AG04449 (cell line): ENCODE results near the gene DLST.

Experiments used
- CTCF ChIA-PET: fragments of 350-600 bp; formaldehyde crosslinking; extraction: SDS; loops from one replicate; lab custom pipeline; 2021; ENCODE audit warnings: antibody characterized with exemption; lab: Yijun Ruan, JAX
- POLR2A ChIA-PET: fragments of 400-600, 350-600 bp; formaldehyde crosslinking; extraction: SDS; loops from one replicate; lab custom pipeline; 2020; ENCODE audit warnings: antibody characterized with exemption, inconsistent platforms; lab: Yijun Ruan, JAX
- DNase-seq: peaks from one replicate; pipeline ENCODE4 v3.0.0-alpha.2; 2010; ENCODE audit warnings: low read depth, low spot score
- H3K4me3 ChIP-seq: 2 replicates; pipeline ENCODE4 v1.5.1; 2011; ENCODE audit warnings: low read depth, mild to moderate bottlenecking, control low read depth, low read length
- TF ChIP-seq, protein P1 (sequence below): IDR thresholded peaks from one replicate; pipeline ENCODE4 v1.5.1; 2011; ENCODE audit warnings: mild to moderate bottlenecking, moderate library complexity, low read length, control low read depth, inconsistent platforms; ENCODE audit not compliant: insufficient read depth; ENCODE audit errors: missing control alignments

DLST gene

DNA sequence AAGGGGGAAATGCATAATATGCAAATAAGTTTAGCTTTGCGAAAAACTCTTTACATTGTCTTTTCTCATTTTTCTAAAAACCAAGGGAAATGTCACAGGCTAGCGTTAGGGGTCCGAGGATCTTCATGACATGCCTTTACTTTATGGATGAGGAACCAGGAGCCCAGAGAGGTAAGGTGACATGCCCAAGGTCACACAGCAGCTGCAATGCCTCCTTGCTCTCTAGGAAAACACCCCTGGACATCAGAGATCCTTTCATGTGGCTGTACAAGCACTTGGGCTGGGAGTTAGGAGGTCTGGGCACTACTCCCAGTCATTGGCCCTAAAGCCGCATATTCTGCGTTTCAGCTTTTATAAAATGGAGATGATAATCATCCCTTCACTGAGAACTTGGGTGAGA, 6.5 kb upstream of the DLST start:
- TF ChIP-seq, protein P1, sequence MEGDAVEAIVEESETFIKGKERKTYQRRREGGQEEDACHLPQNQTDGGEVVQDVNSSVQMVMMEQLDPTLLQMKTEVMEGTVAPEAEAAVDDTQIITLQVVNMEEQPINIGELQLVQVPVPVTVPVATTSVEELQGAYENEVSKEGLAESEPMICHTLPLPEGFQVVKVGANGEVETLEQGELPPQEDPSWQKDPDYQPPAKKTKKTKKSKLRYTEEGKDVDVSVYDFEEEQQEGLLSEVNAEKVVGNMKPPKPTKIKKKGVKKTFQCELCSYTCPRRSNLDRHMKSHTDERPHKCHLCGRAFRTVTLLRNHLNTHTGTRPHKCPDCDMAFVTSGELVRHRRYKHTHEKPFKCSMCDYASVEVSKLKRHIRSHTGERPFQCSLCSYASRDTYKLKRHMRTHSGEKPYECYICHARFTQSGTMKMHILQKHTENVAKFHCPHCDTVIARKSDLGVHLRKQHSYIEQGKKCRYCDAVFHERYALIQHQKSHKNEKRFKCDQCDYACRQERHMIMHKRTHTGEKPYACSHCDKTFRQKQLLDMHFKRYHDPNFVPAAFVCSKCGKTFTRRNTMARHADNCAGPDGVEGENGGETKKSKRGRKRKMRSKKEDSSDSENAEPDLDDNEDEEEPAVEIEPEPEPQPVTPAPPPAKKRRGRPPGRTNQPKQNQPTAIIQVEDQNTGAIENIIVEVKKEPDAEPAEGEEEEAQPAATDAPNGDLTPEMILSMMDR: no peak
- ChIA-PET POLR2A (no interaction called here), CTCF (interaction anchor here (12.5 to 20.4 kb wide), 2 partner anchors 13 to 31 kb away, joined by 163 to 568 read pairs; no protein-coding TSS in a partner anchor)
- no peak for DNase-seq
- H3K4me3 ChIP-seq: no peak overlapping the region

DNA sequence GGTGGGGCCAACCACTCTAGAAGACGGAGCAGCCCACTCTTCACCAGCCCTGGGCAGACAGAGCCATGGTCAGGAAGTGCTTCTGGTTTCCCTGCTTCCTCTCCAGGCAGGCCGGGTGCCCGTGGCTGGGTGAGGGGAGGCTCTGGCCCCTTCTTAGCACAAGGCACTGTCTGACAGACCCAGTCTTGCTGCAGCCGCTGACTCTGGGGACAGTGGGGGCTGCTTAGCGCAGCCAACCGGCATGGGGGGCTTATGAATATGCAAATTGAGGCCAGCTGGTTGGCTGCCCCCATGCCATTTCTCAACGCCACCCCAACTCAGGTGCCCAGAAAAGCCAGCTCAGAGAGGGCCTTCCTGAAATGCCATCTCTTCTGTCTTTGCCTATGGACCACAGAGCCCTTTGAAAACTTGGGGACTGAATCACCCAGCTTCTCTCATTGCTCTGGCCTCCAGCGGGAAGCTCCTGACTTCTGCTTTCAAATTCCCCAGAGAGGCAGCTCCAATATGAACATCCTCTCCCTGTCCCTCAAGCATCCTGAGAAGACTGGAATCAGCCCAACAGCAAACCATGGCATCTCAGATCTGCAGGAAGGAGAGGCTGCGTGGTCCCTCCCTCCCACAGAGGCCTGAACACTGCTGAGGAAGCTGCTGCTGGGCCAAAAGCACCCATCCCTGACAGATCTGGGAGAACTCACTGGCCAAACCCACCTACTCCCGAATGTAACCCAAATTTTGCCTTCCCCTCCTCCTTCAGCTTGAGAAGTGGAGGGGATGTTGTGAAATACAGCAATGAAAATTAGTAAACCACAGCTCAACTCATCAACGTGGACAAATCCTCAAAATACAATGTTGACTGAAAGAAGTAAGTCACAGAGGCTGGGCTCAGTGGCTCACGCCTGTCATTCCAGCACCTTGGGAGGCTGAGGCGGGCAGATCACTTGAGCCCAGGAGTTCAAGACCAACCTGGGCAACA, 5.5 kb upstream of the DLST start, which contains the start of gene PROX2:
TSS of gene PROX2 (minus strand) at position 205 of the 973 bp plus-strand sequence. CDS start 12,311 bp downstream, outside the sequence.
- TF ChIP-seq, protein P1: no peak
- CTCF ChIA-PET: interaction anchor here (1.0 to 20.4 kb wide), 4 partner anchors 12 to 213 kb away, joined by 4 to 568 read pairs (median 84); no protein-coding TSS in a partner anchor
- POLR2A ChIA-PET: no interaction called here
- H3K4me3 ChIP-seq: no peak within 1 kb of the TSS
- DNase-seq: no peak

DNA sequence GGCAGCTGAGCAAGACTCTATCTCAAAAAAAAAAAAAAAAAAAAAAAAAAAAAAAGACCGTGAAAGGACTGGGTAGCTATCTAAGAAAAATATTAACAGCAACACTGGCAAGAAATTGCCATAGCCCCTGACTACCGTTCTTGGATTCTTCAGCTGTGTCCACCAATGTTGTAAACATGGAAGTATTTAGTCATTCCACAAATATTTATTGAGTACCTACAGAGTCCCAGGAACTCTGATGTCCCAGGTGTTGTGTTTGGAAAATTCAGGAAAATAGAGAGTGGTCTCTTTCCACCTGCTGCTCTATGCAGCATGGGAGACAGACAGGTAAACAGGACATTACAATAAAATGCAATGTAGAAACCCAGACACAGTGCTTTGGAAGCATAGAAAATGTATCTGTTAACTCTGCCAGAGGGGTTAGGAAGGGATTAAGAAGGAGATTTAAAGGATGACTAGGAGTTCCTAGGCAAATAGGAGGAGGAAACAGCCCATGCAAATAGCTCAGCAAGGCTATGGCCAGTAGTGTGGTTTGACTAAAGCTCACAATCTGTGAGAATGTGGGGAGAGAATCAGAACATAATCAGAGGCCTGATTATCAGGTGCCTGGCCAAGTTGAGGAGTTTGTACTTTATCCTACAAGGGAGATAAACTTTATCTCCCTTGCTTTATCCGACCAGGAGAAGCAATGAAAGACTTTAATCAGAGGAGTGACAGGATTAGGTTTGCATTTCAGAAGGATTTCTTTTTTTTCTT, 2.1 kb upstream of the DLST start:
- ChIA-PET CTCF (interaction anchor here (0.9 to 20.4 kb wide), 9 partner anchors 13 to 270 kb away, joined by 3 to 568 read pairs (median 6); no protein-coding TSS in a partner anchor), POLR2A (interaction anchor here (0.6 kb wide), 1 partner anchor 21 kb away, joined by 3 read pairs; no protein-coding TSS in a partner anchor)
- H3K4me3 ChIP-seq: no peak overlapping the region
- no peak for DNase-seq
- TF ChIP-seq, protein P1: no peak

DNA sequence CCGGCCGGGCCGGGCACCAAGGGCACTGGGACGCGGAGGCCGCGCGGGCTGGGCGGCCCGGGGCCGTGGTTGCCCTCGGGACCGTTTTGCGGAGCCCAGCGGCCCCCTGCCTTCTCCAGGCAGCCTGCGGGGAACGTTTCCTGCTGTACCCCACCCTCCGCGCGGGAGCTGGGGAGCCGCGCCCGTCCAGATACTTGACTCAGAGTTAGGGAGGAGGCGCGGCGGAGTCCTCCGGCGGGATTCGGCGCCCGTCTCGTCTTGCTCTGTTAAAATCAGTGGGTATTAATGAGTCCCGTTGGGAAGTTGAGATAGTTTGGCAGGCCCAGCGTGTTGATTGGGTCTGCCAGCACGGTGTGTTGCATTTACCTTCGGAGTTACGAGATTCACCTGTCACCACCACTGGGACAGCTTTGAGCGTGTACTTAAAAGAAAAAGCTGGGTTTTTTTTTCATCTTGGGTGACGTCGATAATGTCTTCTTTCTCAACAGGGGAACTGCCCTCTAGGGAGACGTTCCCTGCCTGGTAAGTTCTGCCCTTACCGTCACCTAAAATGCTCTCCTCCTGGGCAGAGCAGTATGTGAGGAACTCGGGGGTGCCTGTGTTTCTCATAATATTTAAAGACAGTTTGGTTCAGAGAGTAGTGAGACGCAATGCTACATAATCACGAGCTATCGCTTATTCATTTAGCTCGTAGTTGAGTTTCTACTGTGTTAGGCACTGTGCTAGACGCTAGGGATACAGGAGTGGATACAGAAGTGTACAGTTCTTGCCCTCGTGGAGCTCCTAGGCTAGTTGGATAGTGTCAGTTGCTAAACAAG, 596 bp downstream of the DLST start:
- CTCF ChIA-PET: interaction anchor here (0.6 to 20.4 kb wide), 8 partner anchors 9 to 273 kb away, joined by 3 to 568 read pairs (median 4); no protein-coding TSS in a partner anchor
- POLR2A ChIA-PET: interaction anchor here (0.6 to 1.5 kb wide), 3 partner anchors 12 to 19 kb away, joined by 3 to 4 read pairs (median 3); no protein-coding TSS in a partner anchor

DNA sequence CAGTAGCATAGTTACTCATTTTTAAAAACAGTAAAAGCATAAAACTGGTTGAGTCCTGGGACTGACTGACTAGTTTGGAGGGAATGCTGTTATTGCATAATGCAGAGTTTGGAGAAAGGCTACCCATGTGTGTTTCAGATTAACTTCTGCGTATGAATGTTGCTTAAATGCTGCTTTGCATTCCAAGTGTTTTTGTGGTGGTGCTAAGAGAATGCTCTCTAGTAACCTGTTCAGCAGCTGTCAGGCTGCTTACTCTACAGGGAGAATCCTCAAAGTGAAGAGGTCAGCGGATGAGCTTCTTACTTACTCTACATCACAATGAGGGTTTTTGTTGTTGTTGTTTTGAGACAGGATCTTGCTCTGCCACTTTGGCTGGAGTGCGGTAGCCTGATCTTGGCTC, 4.3 kb downstream of the DLST start:
- CTCF ChIA-PET: interaction anchor here (1.6 to 20.4 kb wide), 4 partner anchors 9 to 203 kb away, joined by 6 to 568 read pairs (median 86); no protein-coding TSS in a partner anchor
- TF ChIP-seq, protein P1: no peak
- peak; percentile 95 for DNase-seq
- POLR2A ChIA-PET: interaction anchor here (0.7 to 1.5 kb wide), 5 partner anchors 12 to 180 kb away, joined by 3 to 4 read pairs (median 3); no protein-coding TSS in a partner anchor
- no peak overlapping the region; the same call in 1 of the 2 replicates for H3K4me3 ChIP-seq

More for the DNA sequence above, 596 bp downstream of the DLST start:
- no peak for DNase-seq
- TF ChIP-seq, protein P1: no peak
- peak overlapping the region; percentile 91 for H3K4me3 ChIP-seq
